Neural cell (in vitro differentiated cells): ENCODE results near the gene OR6C70. TPM values are rescaled to one million over a fixed set of nuclear protein-coding genes. Genes with fewer than 3 reads are reported as not detected.

Source experiments
- H2AFZ ChIP-seq: fragments of 200-600, 300-800 bp; sonication (generic), shearing (Covaris generic); 2 replicates; pipeline ENCODE4 v1.6.0; 2014; ENCODE audit warnings: low read depth, mild to moderate bottlenecking, antibody characterized with exemption, low read length, moderate library complexity
- H3F3A ChIP-seq: fragments of 200-600 bp; shearing (Covaris generic); 2 replicates; pipeline ENCODE4 v1.6.1; 2016; ENCODE audit warnings: mild to moderate bottlenecking, moderate library complexity, mixed read lengths, antibody characterized with exemption, low read length; ENCODE audit not compliant: insufficient read depth, poor library complexity, severe bottlenecking
- H3K27ac ChIP-seq: fragments of 200-600, 300-800 bp; sonication (generic), shearing (Covaris generic); 2 replicates; pipeline ENCODE4 v1.5.1; 2014; ENCODE audit warnings: mild to moderate bottlenecking, low read length, moderate library complexity
- H3K27me3 ChIP-seq: fragments of 300-800, 200-600 bp; sonication (generic), shearing (Covaris generic); 2 replicates; pipeline ENCODE4 v1.6.0; 2014; ENCODE audit warnings: mild to moderate bottlenecking, low read depth, low read length, moderate library complexity; ENCODE audit not compliant: insufficient read depth
- H3K36me3 ChIP-seq: fragments of 300-800, 200-600 bp; sonication (generic), shearing (Covaris generic); 2 replicates; pipeline ENCODE4 v1.5.1; 2014; ENCODE audit warnings: mild to moderate bottlenecking, antibody characterized with exemption, low read length, moderate library complexity; ENCODE audit not compliant: insufficient read depth
- H3K4me2 ChIP-seq: fragments of 300-800, 200-600 bp; sonication (generic), shearing (Covaris generic); 2 replicates; pipeline ENCODE4 v1.6.0; 2014; ENCODE audit warnings: mild to moderate bottlenecking, low read length
- H3K4me3 ChIP-seq: fragments of 300-800, 200-600 bp; sonication (generic), shearing (Covaris generic); 2 replicates; pipeline ENCODE4 v1.5.1; 2014; ENCODE audit warnings: mild to moderate bottlenecking, low read length, moderate library complexity
- H3K79me2 ChIP-seq: fragments of 200-600 bp; shearing (Covaris generic); replicated peaks from 2 replicates; pipeline ENCODE4 v1.6.0; 2014; ENCODE audit warnings: mild to moderate bottlenecking, low read length, moderate library complexity; ENCODE audit not compliant: insufficient read depth
- H3K9ac ChIP-seq: fragments of 300-800, 200-600 bp; sonication (generic), shearing (Covaris generic); 2 replicates; pipeline ENCODE4 v1.6.1; 2016; ENCODE audit warnings: mild to moderate bottlenecking, low read length, mixed read lengths
- H3K9me2 ChIP-seq: fragments of 200-600 bp; shearing (Covaris generic); 2 replicates; pipeline ENCODE4 v1.6.1; 2016; ENCODE audit warnings: mild to moderate bottlenecking, low read length, mixed read lengths; ENCODE audit not compliant: insufficient read depth
- H3K9me3 ChIP-seq: fragments of 200-600, 300-800 bp; sonication (generic), shearing (Covaris generic); 2 replicates; pipeline ENCODE4 v1.6.1; 2016; ENCODE audit warnings: mild to moderate bottlenecking, mixed run types, low read length, moderate library complexity, mixed read lengths
- H4K20me1 ChIP-seq: fragments of 200-600 bp; shearing (Covaris generic); 2 replicates; pipeline ENCODE4 v1.6.1; 2016; ENCODE audit warnings: mild to moderate bottlenecking, mixed run types; ENCODE audit not compliant: insufficient read depth
- CTCF ChIP-seq: fragments of 450-650 bp; IDR thresholded peaks from 2 replicates; pipeline ENCODE4 v1.5.1; 2014; ENCODE audit warnings: antibody characterized with exemption, mild to moderate bottlenecking, moderate library complexity; ENCODE audit not compliant: poor library complexity, severe bottlenecking
- EP300 ChIP-seq: fragments of 450-650 bp; conservative IDR thresholded peaks from 2 replicates; pipeline ENCODE4 v1.6.1; 2014; ENCODE audit warnings: antibody characterized with exemption, mild to moderate bottlenecking, moderate library complexity; ENCODE audit not compliant: poor library complexity, severe bottlenecking
- EZH2 ChIP-seq: fragments of 200-600, 300-800 bp; shearing (Covaris generic), sonication (generic); IDR thresholded peaks from 2 replicates; pipeline ENCODE4 v1.6.1; 2014; ENCODE audit warnings: antibody characterized with exemption, low read length, borderline replicate concordance, mild to moderate bottlenecking; ENCODE audit not compliant: insufficient read depth, poor library complexity, severe bottlenecking
- MXI1 ChIP-seq: fragments of 450-650 bp; conservative IDR thresholded peaks from 2 replicates; pipeline ENCODE4 v1.6.1; 2014; ENCODE audit warnings: antibody characterized with exemption, mild to moderate bottlenecking; ENCODE audit not compliant: poor library complexity, severe bottlenecking
- POLR2AphosphoS5 ChIP-seq: IDR thresholded peaks from 2 replicates; pipeline ENCODE4 v1.6.1; 2012
- RAD21 ChIP-seq: fragments of 450-650 bp; conservative IDR thresholded peaks from 2 replicates; pipeline ENCODE4 v1.6.1; 2014; ENCODE audit warnings: antibody characterized with exemption, mild to moderate bottlenecking, moderate library complexity
- SMC3 ChIP-seq: fragments of 450-650 bp; conservative IDR thresholded peaks from 2 replicates; pipeline ENCODE4 v1.6.1; 2014; ENCODE audit warnings: antibody characterized with exemption, mild to moderate bottlenecking, moderate library complexity; ENCODE audit not compliant: poor library complexity
- TAF1 ChIP-seq: IDR thresholded peaks from 2 replicates; pipeline ENCODE4 v1.6.1; 2012; ENCODE audit warnings: low read depth
- polyA plus RNA-seq: library from polyadenylated mRNA; depleted of rRNA; stranded (reverse); fragments of >200 nt; gene quantifications from 2 replicates; pipeline ENCODE4 v1.2.3, GENCODE V29; 2014
- TF ChIP-seq, protein P1 (sequence below): IDR thresholded peaks from 2 replicates; pipeline ENCODE4 v1.6.1; 2012; ENCODE audit warnings: borderline replicate concordance

Gene OR6C70
- polyA plus RNA-seq, 1 donor from 2014 or later, result not detected

GRCh38 chr12:55515696-55516095 is 45.8 kb upstream of the OR6C70 start:
- Histone ChIP-seq H3K9me3 (no peaks in the 10 kb centered on the region), H3K9ac (no peak overlapping the region), H3F3A (no peaks in the 10 kb centered on the region), H3K79me2 (no peaks in the 10 kb centered on the region), H3K9me2 (no peaks in the 10 kb centered on the region), H3K4me3 (no peak overlapping the region), H3K27me3 (no peaks in the 10 kb centered on the region), H2AFZ (no peak overlapping the region), H3K4me2 (no peak overlapping the region), H4K20me1 (no peaks in the 10 kb centered on the region), H3K27ac (no peak overlapping the region), H3K36me3 (no peaks in the 10 kb centered on the region)
- TF ChIP-seq CTCF (no peak), EP300 (no peak), SMC3 (no peak), TAF1 (no peak), RAD21 (no peak), EZH2 (no peak), MXI1 (no peak), POLR2AphosphoS5 (no peak)
- TF ChIP-seq, protein P1, sequence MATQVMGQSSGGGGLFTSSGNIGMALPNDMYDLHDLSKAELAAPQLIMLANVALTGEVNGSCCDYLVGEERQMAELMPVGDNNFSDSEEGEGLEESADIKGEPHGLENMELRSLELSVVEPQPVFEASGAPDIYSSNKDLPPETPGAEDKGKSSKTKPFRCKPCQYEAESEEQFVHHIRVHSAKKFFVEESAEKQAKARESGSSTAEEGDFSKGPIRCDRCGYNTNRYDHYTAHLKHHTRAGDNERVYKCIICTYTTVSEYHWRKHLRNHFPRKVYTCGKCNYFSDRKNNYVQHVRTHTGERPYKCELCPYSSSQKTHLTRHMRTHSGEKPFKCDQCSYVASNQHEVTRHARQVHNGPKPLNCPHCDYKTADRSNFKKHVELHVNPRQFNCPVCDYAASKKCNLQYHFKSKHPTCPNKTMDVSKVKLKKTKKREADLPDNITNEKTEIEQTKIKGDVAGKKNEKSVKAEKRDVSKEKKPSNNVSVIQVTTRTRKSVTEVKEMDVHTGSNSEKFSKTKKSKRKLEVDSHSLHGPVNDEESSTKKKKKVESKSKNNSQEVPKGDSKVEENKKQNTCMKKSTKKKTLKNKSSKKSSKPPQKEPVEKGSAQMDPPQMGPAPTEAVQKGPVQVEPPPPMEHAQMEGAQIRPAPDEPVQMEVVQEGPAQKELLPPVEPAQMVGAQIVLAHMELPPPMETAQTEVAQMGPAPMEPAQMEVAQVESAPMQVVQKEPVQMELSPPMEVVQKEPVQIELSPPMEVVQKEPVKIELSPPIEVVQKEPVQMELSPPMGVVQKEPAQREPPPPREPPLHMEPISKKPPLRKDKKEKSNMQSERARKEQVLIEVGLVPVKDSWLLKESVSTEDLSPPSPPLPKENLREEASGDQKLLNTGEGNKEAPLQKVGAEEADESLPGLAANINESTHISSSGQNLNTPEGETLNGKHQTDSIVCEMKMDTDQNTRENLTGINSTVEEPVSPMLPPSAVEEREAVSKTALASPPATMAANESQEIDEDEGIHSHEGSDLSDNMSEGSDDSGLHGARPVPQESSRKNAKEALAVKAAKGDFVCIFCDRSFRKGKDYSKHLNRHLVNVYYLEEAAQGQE, result no peak

- no peak overlapping the region for H2AFZ ChIP-seq
- H3F3A ChIP-seq, result no peaks in the 10 kb centered on the region
- no peak overlapping the region for H3K27ac ChIP-seq
- H3K4me2 ChIP-seq, result no peak overlapping the region
- H3K4me3 ChIP-seq, result no peak overlapping the region
- H3K9me3 ChIP-seq, result no peaks in the 10 kb centered on the region
- H3K9ac ChIP-seq, result no peak overlapping the region
- H3K36me3 ChIP-seq, result no peaks in the 10 kb centered on the region
- no peaks in the 10 kb centered on the region for H3K27me3 ChIP-seq
- no peaks in the 10 kb centered on the region for H3K79me2 ChIP-seq
- no peaks in the 10 kb centered on the region for H3K9me2 ChIP-seq
- TF ChIP-seq RAD21 (no peak), EP300 (no peak), POLR2AphosphoS5 (no peak), CTCF (no peak), MXI1 (no peak), TAF1 (no peak), SMC3 (no peak), EZH2 (no peak)
- TF ChIP-seq, protein P1, result no peak
- H4K20me1 ChIP-seq, result no peaks in the 10 kb centered on the region
Measured at GRCh38 chr12:55501601-55502000, 31.7 kb upstream of the OR6C70 start.
